HepG2 (cell line): ENCODE results near the gene ANKHD1. TPM values are rescaled to one million over a fixed set of nuclear protein-coding genes. Genes with fewer than 3 reads are reported as not detected.

Source experiments
- CENPT ChIP-seq: sonication (generic); formaldehyde crosslinking; IDR thresholded peaks from 2 replicates; pipeline ENCODE4 v1.8.0; 2022; ENCODE audit warnings: low read depth, mild to moderate bottlenecking, moderate library complexity, missing genetic modification reagents
- ESRRA ChIP-seq: sonication (generic); formaldehyde crosslinking; IDR thresholded peaks from 2 replicates; pipeline ENCODE4 v1.5.1; 2020; ENCODE audit warnings: mild to moderate bottlenecking, low read depth, missing genetic modification reagents
- ETV5 ChIP-seq: IDR thresholded peaks from 2 replicates; pipeline ENCODE4 v1.6.1; 2018; ENCODE audit warnings: missing biosample characterization, missing genetic modification reagents, inconsistent platforms, borderline replicate concordance
- GFI1 ChIP-seq: sonication (generic); formaldehyde crosslinking; IDR thresholded peaks from 2 replicates; pipeline ENCODE4 v1.5.0; 2020; ENCODE audit warnings: missing genetic modification reagents, mild to moderate bottlenecking, borderline replicate concordance
- IKZF5 ChIP-seq: IDR thresholded peaks from 2 replicates; pipeline ENCODE4 v1.6.1; 2018; ENCODE audit warnings: missing genetic modification reagents, mild to moderate bottlenecking, missing compliant biosample characterization
- KMT2A ChIP-seq: sonication (generic); formaldehyde crosslinking; IDR thresholded peaks from 2 replicates; pipeline ENCODE4 v1.4.0; 2020; ENCODE audit warnings: missing genetic modification reagents
- MTA1 ChIP-seq: sonication (generic); formaldehyde crosslinking; IDR thresholded peaks from 2 replicates; pipeline ENCODE4 v1.4.0; 2020; ENCODE audit warnings: missing genetic modification reagents, mild to moderate bottlenecking, borderline replicate concordance
- NR2C2 ChIP-seq: sonication (generic); formaldehyde crosslinking; IDR thresholded peaks from 2 replicates; pipeline ENCODE4 v1.4.0; 2020; ENCODE audit warnings: missing genetic modification reagents, mild to moderate bottlenecking, moderate library complexity, borderline replicate concordance
- PHB2 ChIP-seq: fragments of 450-650 bp; IDR thresholded peaks from 2 replicates; pipeline ENCODE4 v1.6.1; 2018; ENCODE audit not compliant: partially characterized antibody
- PHF20 ChIP-seq: sonication (generic); formaldehyde crosslinking; IDR thresholded peaks from 2 replicates; pipeline ENCODE4 v1.5.0; 2020; ENCODE audit warnings: mild to moderate bottlenecking, missing genetic modification reagents
- POLR2G ChIP-seq: fragments of 200-400 bp; formaldehyde crosslinking; IDR thresholded peaks from 2 replicates; pipeline ENCODE4 v1.6.1; 2018; ENCODE audit warnings: mild to moderate bottlenecking, low read depth, low read length, moderate library complexity
- SIX1 ChIP-seq: sonication (generic); formaldehyde crosslinking; IDR thresholded peaks from 2 replicates; pipeline ENCODE4 v1.4.0; 2020; ENCODE audit warnings: missing genetic modification reagents, borderline replicate concordance
- SMAD3 ChIP-seq: sonication (generic); formaldehyde crosslinking; IDR thresholded peaks from 2 replicates; pipeline ENCODE4 v1.4.0; 2020; ENCODE audit warnings: missing genetic modification reagents
- TP53 ChIP-seq: sonication (generic); formaldehyde crosslinking; conservative IDR thresholded peaks from 2 replicates; pipeline ENCODE4 v1.4.0; 2020; ENCODE audit warnings: missing genetic modification reagents
- ZFP62 ChIP-seq: sonication (generic); formaldehyde crosslinking; IDR thresholded peaks from 2 replicates; pipeline ENCODE4 v1.4.0; 2020; ENCODE audit warnings: missing genetic modification reagents
- ZFP82 ChIP-seq: sonication (generic); formaldehyde crosslinking; IDR thresholded peaks from 2 replicates; pipeline ENCODE4 v1.5.1; 2020; ENCODE audit warnings: mild to moderate bottlenecking, missing genetic modification reagents, borderline replicate concordance
- ZNF121 ChIP-seq: sonication (generic); formaldehyde crosslinking; IDR thresholded peaks from 2 replicates; pipeline ENCODE4 v1.5.0; 2020; ENCODE audit warnings: mild to moderate bottlenecking, missing genetic modification reagents
- ZNF724P ChIP-seq: sonication (generic); formaldehyde crosslinking; IDR thresholded peaks from 2 replicates; pipeline ENCODE4 v1.8.0; 2022; ENCODE audit warnings: missing genetic modification reagents, borderline replicate concordance
- ZNF761 ChIP-seq: sonication (generic); formaldehyde crosslinking; conservative IDR thresholded peaks from 2 replicates; pipeline ENCODE4 v1.4.0; 2020; ENCODE audit warnings: mild to moderate bottlenecking, missing genetic modification reagents
- ZNF800 ChIP-seq: sonication (generic); formaldehyde crosslinking; IDR thresholded peaks from 2 replicates; pipeline ENCODE4 v1.4.0; 2020; ENCODE audit warnings: missing genetic modification reagents
- ZUFSP ChIP-seq: sonication (generic); formaldehyde crosslinking; IDR thresholded peaks from 2 replicates; pipeline ENCODE4 v1.9.0; 2021; ENCODE audit warnings: missing genetic modification reagents, mild to moderate bottlenecking, borderline replicate concordance
- polyA plus RNA-seq, 8 experiments: library from polyadenylated mRNA; depleted of rRNA in 3 of 8; stranded (reverse) in 7 of 8; unstranded in 1 of 8; fragments of >200 nt; fragmentation: Illumina TruSeq in 4 of 8; extraction: Trizol in 4 of 8; gene quantifications; 2 replicates each; pipeline versions ENCODE4 v1.2.1 to v1.2.3, GENCODE V29; 2011 to 2016; ENCODE audit warnings: low read depth in 4 of 8, missing spikeins in 1 of 8, mixed read lengths in 1 of 8; ENCODE audit not compliant: insufficient read depth in 1 of 8
- total RNA-seq, 5 experiments: library from RNA; depleted of rRNA; stranded (reverse); fragments of >200 nt; fragmentation: Illumina TruSeq; extraction: Trizol; gene quantifications; 2 replicates each; pipeline ENCODE4 v1.2.3, GENCODE V29; 2016; ENCODE audit warnings: low read depth in 1 of 5
- TF ChIP-seq, protein P1 (sequence below): sonication (generic); formaldehyde crosslinking; IDR thresholded peaks from 2 replicates; pipeline ENCODE4 v1.5.0; 2020; ENCODE audit warnings: missing genetic modification reagents
- TF ChIP-seq, protein P2 (sequence below): IDR thresholded peaks from 2 replicates; pipeline ENCODE4 v1.6.1; 2016; ENCODE audit warnings: mild to moderate bottlenecking

Gene ANKHD1
- total and polyA plus RNA-seq, 2 of the 13 experiments (the other 11 are each of a cell fraction or from before 2014, with no cell fraction given): 69.9 to 82.0 TPM

DNA sequence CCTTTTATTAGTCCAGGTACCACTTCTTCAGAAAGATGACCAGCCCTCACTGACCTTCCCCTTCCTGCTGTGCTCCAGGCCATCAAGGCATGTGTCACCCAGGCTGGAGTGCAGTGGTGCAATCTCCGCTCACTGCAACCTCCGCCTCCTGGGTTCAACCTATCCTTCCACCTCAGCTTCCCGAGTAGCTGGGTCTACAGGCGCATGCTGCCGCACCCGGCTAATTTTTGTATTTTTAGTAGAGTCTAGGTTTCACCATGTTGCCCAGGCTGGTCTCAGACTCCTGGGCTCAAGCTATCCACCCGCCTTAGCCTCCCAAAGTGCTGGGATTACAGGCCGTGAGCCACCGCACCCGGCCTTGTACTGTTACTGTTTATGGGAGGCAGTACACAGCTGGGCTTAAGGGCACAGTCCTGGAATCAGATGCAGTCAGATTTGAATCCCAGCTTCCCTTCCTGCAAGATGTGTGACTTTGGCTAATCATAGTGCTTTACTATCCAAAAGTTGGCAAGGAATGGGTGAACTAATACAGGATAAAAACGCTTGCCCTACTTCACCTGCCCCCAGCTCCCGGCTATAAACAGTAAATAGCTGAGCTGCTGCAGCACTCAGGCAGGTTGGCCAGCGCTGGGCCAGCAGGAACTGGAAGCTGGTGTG, 145.3 kb downstream of the ANKHD1 start (continued):
- 0 out of 2 replicates have a peak, but pooled peaks have one; percentile 44 for TF ChIP-seq ZFP82 (CRISPR knock-in tag)
- TF ChIP-seq TP53: no peak
- 0 out of 2 replicates have a peak, but pooled peaks have one; percentile 31 for TF ChIP-seq NR2C2 (CRISPR knock-in tag)
- no peak; the same call in 1 of the 2 replicates for TF ChIP-seq KMT2A (CRISPR knock-in tag)
- no peak; the same call in 1 of the 2 replicates for TF ChIP-seq IKZF5 (CRISPR knock-in tag)
- TF ChIP-seq ESRRA (CRISPR knock-in tag): 0 out of 2 replicates have a peak, but pooled peaks have one; percentile 35
- TF ChIP-seq, protein P1, sequence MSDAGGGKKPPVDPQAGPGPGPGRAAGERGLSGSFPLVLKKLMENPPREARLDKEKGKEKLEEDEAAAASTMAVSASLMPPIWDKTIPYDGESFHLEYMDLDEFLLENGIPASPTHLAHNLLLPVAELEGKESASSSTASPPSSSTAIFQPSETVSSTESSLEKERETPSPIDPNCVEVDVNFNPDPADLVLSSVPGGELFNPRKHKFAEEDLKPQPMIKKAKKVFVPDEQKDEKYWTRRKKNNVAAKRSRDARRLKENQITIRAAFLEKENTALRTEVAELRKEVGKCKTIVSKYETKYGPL (CRISPR knock-in tag): no peak
- peak; percentile 80 for TF ChIP-seq POLR2G
- no peak for TF ChIP-seq SIX1 (CRISPR knock-in tag)
- no peak for TF ChIP-seq CENPT (CRISPR knock-in tag)
- TF ChIP-seq ZUFSP (CRISPR knock-in tag): no peak
- TF ChIP-seq PHF20 (CRISPR knock-in tag): no peak; the same call in 1 of the 2 replicates
- TF ChIP-seq MTA1 (CRISPR knock-in tag): peak; percentile 57; the same call in 1 of the 2 replicates
- no peak for TF ChIP-seq ZNF800 (CRISPR knock-in tag)
- TF ChIP-seq ZNF761: no peak
- TF ChIP-seq ZNF724P: 0 out of 2 replicates have a peak, but pooled peaks have one; percentile 16
- TF ChIP-seq, protein P2, sequence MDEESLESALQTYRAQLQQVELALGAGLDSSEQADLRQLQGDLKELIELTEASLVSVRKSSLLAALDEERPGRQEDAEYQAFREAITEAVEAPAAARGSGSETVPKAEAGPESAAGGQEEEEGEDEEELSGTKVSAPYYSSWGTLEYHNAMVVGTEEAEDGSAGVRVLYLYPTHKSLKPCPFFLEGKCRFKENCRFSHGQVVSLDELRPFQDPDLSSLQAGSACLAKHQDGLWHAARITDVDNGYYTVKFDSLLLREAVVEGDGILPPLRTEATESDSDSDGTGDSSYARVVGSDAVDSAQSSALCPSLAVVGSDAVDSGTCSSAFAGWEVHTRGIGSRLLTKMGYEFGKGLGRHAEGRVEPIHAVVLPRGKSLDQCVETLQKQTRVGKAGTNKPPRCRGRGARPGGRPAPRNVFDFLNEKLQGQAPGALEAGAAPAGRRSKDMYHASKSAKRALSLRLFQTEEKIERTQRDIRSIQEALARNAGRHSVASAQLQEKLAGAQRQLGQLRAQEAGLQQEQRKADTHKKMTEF: no peak; the same call in 1 of the 2 replicates
- no peak for TF ChIP-seq PHB2
- TF ChIP-seq SMAD3 (CRISPR knock-in tag): no peak
- TF ChIP-seq ETV5 (CRISPR knock-in tag): peak; percentile 44; the same call in 1 of the 2 replicates
- no peak for TF ChIP-seq ZFP62 (CRISPR knock-in tag)
- no peak; the same call in 1 of the 2 replicates for TF ChIP-seq GFI1 (CRISPR knock-in tag)
- no peak for TF ChIP-seq ZNF121 (CRISPR knock-in tag)
